Left lung (tissue), 10 donors: Measurements from ENCODE around the gene DYNC2I2. TPM values are rescaled to one million over a fixed set of nuclear protein-coding genes. Genes with fewer than 3 reads are reported as not detected.

Experiments used
- ATAC-seq: fragments of 200-7000 bp; cut with Tn5 transposase; one replicate; pipeline ENCODE4 v1.9.1; 2020; ENCODE audit warnings: moderate library complexity
- DNase-seq, 4 donors: peaks; one replicate each; pipeline ENCODE4 v3.0.0-alpha.2; 2013 to 2020
- H3K27ac ChIP-seq, 2 donors: fragments of 200-600 bp; sonication (generic) in 1 of 2; one replicate each; pipeline versions ENCODE4 v1.5.0 to v1.8.0; 2020 to 2021
- H3K27me3 ChIP-seq, 2 donors: fragments of 200-600 bp; sonication (generic) in 1 of 2; one replicate each; pipeline versions ENCODE4 v1.5.0 to v1.8.0; 2020 to 2021
- H3K36me3 ChIP-seq, 2 donors: fragments of 200-600 bp; sonication (generic) in 1 of 2; one replicate each; pipeline versions ENCODE4 v1.5.0 to v1.8.0; 2020 to 2021
- H3K4me1 ChIP-seq, 2 donors: fragments of 200-600 bp; one replicate each; pipeline ENCODE4 v1.8.0; 2021
- H3K4me3 ChIP-seq, 2 donors: fragments of 200-600 bp; sonication (generic) in 1 of 2; one replicate each; pipeline versions ENCODE4 v1.5.0 to v1.8.0; 2020 to 2021; ENCODE audit warnings: mild to moderate bottlenecking in 1 of 2
- H3K9me3 ChIP-seq, 2 donors: fragments of 200-600 bp; sonication (generic) in 1 of 2; one replicate each; pipeline versions ENCODE4 v1.5.0 to v1.8.0; 2020 to 2021
- intact Hi-C, 2 donors: fragments of 100-400 bp; cut with DNase I; formaldehyde crosslinking; loops; one replicate each; pipeline versions ENCODE4 v1.11.2 to v1.14.2; 2022
- polyA plus RNA-seq, 6 donors: library from polyadenylated mRNA; unstranded; fragments of 120-200 nt; gene quantifications; one replicate each; pipeline ENCODE4 v1.2.1, GENCODE V29; 2013; ENCODE audit not compliant: insufficient read length in 6 of 6
- total RNA-seq, 2 donors: library from RNA; stranded (reverse); fragmentation: NEBNext Ultra II Directional; extraction: Animal tissue kit (Norgen Biotek cat#: 25700); gene quantifications; one replicate each; pipeline ENCODE4 v1.2.1, GENCODE V29; 2021
- TF ChIP-seq, protein P1 (sequence below), 2 donors: fragments of 200-600 bp; sonication (generic) in 1 of 2; IDR thresholded peaks; one replicate each; pipeline versions ENCODE4 v1.5.0 to v1.8.0; 2021; ENCODE audit warnings: antibody characterized with exemption in 2 of 2
- donor health status: DM: no; HTN: yes; CAD: no.
- donor health status: DM: no; HTN: no; CAD: no.

Gene DYNC2I2
- total and polyA plus RNA-seq, 8 donors, result 45.2 to 55.4 (median 50.1) TPM

GRCh38 chr9:128689820-128690683 lies 33.4 kb upstream of the DYNC2I2 start:
- H3K9me3 ChIP-seq, result no peaks in the 10 kb centered on the region
- H3K27ac ChIP-seq, result peak overlapping the region; percentile 37 to 48
- DNase-seq (peak in 3 of 4 donors; percentile 26 to 83 (median 68)), ATAC-seq (no peak)
- H3K36me3 ChIP-seq, result peaks cover 8 to 37% of the 10 kb centered on the region in 2 donors
- intact Hi-C loops, result no loop called here
- TF ChIP-seq, protein P1, sequence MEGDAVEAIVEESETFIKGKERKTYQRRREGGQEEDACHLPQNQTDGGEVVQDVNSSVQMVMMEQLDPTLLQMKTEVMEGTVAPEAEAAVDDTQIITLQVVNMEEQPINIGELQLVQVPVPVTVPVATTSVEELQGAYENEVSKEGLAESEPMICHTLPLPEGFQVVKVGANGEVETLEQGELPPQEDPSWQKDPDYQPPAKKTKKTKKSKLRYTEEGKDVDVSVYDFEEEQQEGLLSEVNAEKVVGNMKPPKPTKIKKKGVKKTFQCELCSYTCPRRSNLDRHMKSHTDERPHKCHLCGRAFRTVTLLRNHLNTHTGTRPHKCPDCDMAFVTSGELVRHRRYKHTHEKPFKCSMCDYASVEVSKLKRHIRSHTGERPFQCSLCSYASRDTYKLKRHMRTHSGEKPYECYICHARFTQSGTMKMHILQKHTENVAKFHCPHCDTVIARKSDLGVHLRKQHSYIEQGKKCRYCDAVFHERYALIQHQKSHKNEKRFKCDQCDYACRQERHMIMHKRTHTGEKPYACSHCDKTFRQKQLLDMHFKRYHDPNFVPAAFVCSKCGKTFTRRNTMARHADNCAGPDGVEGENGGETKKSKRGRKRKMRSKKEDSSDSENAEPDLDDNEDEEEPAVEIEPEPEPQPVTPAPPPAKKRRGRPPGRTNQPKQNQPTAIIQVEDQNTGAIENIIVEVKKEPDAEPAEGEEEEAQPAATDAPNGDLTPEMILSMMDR (IDR thresholded peaks at IDR 0.05), result no peak
- H3K27me3 ChIP-seq, result no peaks in the 10 kb centered on the region
- peak overlapping the region; percentile 68 to 90 for H3K4me3 ChIP-seq
- peaks cover 20 to 57% of the 10 kb centered on the region in 2 donors for H3K4me1 ChIP-seq

DNA sequence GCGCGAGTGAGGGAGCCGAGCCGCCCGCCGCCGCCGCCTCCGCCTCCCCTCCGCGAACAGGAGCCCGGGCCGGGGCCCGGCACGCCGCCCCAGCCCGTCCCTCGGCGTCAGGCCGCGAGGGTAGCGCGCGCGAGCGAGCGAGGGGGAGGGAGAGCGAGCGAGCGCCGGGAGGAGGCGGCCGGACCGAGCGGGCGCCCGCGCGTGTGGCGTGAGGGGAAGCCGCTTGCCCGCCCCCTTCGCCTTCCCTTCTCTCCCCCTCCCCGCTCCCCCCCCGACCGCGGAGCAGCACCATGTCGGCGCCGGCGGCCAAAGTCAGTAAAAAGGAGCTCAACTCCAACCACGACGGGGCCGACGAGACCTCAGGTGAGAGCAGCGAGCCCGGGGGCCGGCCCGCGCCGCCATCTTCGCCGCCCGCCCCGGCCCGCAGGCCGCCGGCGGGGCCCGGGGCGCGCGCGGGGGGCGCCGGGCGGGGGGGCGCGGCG lies 32.7 kb upstream of the DYNC2I2 start:
- intact Hi-C loops, result no loop called here
- H3K9me3 ChIP-seq, result no peaks in the 10 kb centered on the region
- H3K4me3 ChIP-seq, result peak overlapping the region; percentile 55 to 90
- peak in 1 of 4 donors; percentile 60 for DNase-seq
- TF ChIP-seq, protein P1 (IDR thresholded peaks at IDR 0.05), result no peak
- ATAC-seq, result peak; percentile 0
- no peaks in the 10 kb centered on the region for H3K27me3 ChIP-seq
- H3K36me3 ChIP-seq, result peaks cover 8 to 31% of the 10 kb centered on the region in 2 donors
- H3K27ac ChIP-seq, result peak overlapping the region; percentile 91 to 96
- peaks cover 25 to 64% of the 10 kb centered on the region in 2 donors for H3K4me1 ChIP-seq

GRCh38 chr9:128688501-128689292 lies 32.0 kb upstream of the DYNC2I2 start, which contains the start of gene SET:
TSS of gene SET (plus strand) at chr9:128689222. CDS start at chr9:128689583, 361 bp downstream.
- TF ChIP-seq, protein P1 (IDR thresholded peaks at IDR 0.05), result no peak
- Histone ChIP-seq H3K36me3 (peaks cover 8 to 24% of the 10 kb centered on the region in 2 donors), H3K4me3 (peak within 1 kb of the TSS; percentile 68 to 90), H3K9me3 (no peaks in the 10 kb centered on the region), H3K4me1 (peaks cover 27 to 66% of the 10 kb centered on the region in 2 donors), H3K27ac (peak within 1 kb of the TSS; percentile 96 to 97), H3K27me3 (no peaks in the 10 kb centered on the region)
- intact Hi-C loops, result no loop called here
- DNase-seq, result peak; percentile 95 to 98 (median 96)
- ATAC-seq, result peak; percentile 86

GRCh38 chr9:128687453-128687852 lies 30.8 kb upstream of the DYNC2I2 start:
- H3K4me3 ChIP-seq, result no peak overlapping the region
- H3K4me1 ChIP-seq, result peaks cover 27 to 79% of the 10 kb centered on the region in 2 donors
- ATAC-seq (no peak), DNase-seq (peak in 1 of 4 donors; percentile 7)
- TF ChIP-seq, protein P1 (IDR thresholded peaks at IDR 0.05), result no peak
- H3K36me3 ChIP-seq, result peaks cover 2 to 12% of the 10 kb centered on the region in 2 donors
- H3K9me3 ChIP-seq, result no peaks in the 10 kb centered on the region
- intact Hi-C loops, result no loop called here
- H3K27ac ChIP-seq, result peak overlapping the region in 1 of 2 donors; percentile 96
- H3K27me3 ChIP-seq, result no peaks in the 10 kb centered on the region
